ENCODE data around the gene CNKSR1. TPM values are rescaled to one million over a fixed set of nuclear protein-coding genes. Genes with fewer than 3 reads are reported as not detected.
A peak's percentile ranks its signal among the peaks of the same experiment; 100 is the strongest.

Gene CNKSR1
- total RNA-seq, 2 experiments from 2014 or later, result 2.3 to 3.6 TPM

DNA sequence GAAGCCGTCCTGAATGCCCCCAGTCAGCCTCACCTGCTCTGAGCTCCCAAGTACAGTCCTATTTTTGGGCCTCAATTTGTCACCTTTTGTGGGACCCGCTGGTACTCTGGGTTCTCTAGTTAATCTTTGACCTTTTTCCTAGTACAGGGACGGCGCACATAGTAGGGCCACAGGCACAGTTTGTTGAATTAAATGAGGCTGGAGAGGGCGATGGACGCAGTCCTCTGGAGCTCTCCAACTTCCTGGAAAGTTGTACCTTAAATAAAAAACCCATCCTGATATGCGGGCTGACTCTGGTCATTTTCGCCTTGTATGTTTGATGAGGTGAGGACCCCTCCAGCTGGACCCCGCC, 13.6 kb upstream of the CNKSR1 start:
- Mint-ChIP-seq H3K36me3 (ENCODE audit: low read depth) (no peaks in the 10 kb centered on the region), H3K27ac (no peak overlapping the region), H3K4me3 (peak overlapping the region; percentile 34), H3K27me3 (peaks cover 25% of the 10 kb centered on the region), H3K9me3 (no peaks in the 10 kb centered on the region), H3K4me1 (ENCODE audit: low read depth) (peaks cover 5% of the 10 kb centered on the region)
- H3K27ac ChIP-seq (ENCODE audit: low read depth in 1 of 2, low read length in 2 of 2), result no peak overlapping the region
- no peaks in the 10 kb centered on the region for H3K9me3 ChIP-seq (ENCODE audit: control insufficient read depth in 1 of 2, insufficient read depth in 1 of 2, low read length in 2 of 2)
- TF ChIP-seq CTCF (IDR thresholded peaks at IDR 0.05), result no peak
- peak overlapping the region; percentile 43 for H3K4me3 ChIP-seq (ENCODE audit: low read length)
- H3K36me3 ChIP-seq (ENCODE audit: insufficient read depth, low read length), result no peaks in the 10 kb centered on the region
- intact Hi-C loops (cut with DNase I, micrococcal nuclease), result loop anchor here in 1 of 2 experiments (1.0 to 10.0 kb wide), 4 partner anchors 58 to 231 kb away; no protein-coding TSS in a partner anchor
- peaks cover 23 to 34% of the 10 kb centered on the region in 2 experiments for H3K27me3 ChIP-seq (ENCODE audit: control insufficient read depth in 1 of 2, insufficient read depth in 2 of 2, low read length in 2 of 2)
- ATAC-seq (ENCODE audit: poor library complexity) (no peak), DNase-seq (no peak)
- peaks cover 26% of the 10 kb centered on the region for H3K4me1 ChIP-seq (ENCODE audit: insufficient read depth, low read length)
- ChIA-PET CTCF (interaction anchor here (0.9 kb wide), 1 partner anchor 70 kb away, joined by 4 read pairs; the partner anchor contains the start of gene CEP85), POLR2A (no interaction called here)

DNA sequence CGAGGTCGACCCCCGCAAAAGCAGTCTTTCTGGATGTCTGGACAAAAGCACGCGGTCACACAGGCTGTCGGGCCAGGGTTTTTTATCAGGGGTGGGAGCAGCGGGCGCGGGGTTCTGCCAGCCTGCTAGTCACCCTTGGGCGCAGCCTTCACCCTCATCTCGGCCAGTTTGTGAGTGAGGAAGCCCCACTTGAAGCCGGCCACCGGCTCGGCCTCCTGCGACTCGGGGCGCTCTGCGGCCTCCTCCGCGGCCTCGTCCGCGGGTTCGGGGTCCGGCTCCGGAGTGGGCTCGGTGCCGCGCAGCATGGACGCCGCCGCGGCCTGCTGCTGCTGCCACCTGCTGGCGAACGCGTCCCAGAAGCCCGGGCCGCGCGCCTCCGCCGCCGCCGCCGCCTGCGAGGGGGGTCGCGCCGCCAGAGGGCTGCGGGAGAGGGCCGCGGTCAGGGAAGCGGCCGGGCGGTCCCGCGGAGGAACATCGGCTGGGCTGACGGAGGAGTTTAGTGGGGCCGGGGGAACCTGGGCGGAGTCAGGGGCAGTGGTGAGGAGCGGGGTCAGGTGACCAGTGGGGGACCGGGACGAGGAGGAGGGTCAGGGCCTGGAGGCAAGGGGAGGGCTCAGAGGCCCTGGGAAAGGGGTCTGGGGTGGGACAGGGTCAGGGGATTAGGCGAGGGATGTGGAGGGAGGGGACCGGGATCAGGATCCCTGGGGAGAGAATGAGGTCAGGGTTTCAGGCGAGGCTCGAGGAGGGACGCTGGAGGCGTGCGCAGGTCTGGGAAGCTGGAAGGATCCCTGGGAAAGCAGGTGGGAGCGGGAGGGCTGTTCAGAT, 13.0 kb upstream of the CNKSR1 start:
- intact Hi-C loops (cut with DNase I, micrococcal nuclease), result loop anchor here in 1 of 2 experiments (1.0 to 10.0 kb wide), 4 partner anchors 59 to 231 kb away; no protein-coding TSS in a partner anchor
- Mint-ChIP-seq H3K36me3 (ENCODE audit: low read depth) (no peaks in the 10 kb centered on the region), H3K9me3 (no peaks in the 10 kb centered on the region), H3K4me1 (ENCODE audit: low read depth) (peaks cover 5% of the 10 kb centered on the region), H3K27ac (no peak overlapping the region), H3K4me3 (peak overlapping the region; percentile 34), H3K27me3 (peaks cover 21% of the 10 kb centered on the region)
- Histone ChIP-seq H3K4me3 (ENCODE audit: low read length) (peak overlapping the region; percentile 43), H3K27ac (ENCODE audit: low read depth in 1 of 2, low read length in 2 of 2) (no peak overlapping the region), H3K9me3 (ENCODE audit: control insufficient read depth in 1 of 2, insufficient read depth in 1 of 2, low read length in 2 of 2) (no peaks in the 10 kb centered on the region), H3K36me3 (ENCODE audit: insufficient read depth, low read length) (no peaks in the 10 kb centered on the region), H3K4me1 (ENCODE audit: insufficient read depth, low read length) (peaks cover 27% of the 10 kb centered on the region), H3K27me3 (ENCODE audit: control insufficient read depth in 1 of 2, insufficient read depth in 2 of 2, low read length in 2 of 2) (peaks cover 23 to 31% of the 10 kb centered on the region in 2 experiments)
- ATAC-seq (ENCODE audit: poor library complexity) (peak; percentile 74), DNase-seq (peak in 13 of 14 experiments; percentile 27 to 78 (median 44))
- POLR2A ChIA-PET, result interaction anchor here (1.1 kb wide), 1 partner anchor 19 kb away, joined by 3 read pairs; no protein-coding TSS in a partner anchor
- CTCF ChIA-PET, result interaction anchor here (0.9 kb wide), 1 partner anchor 70 kb away, joined by 4 read pairs; the partner anchor contains the start of gene CEP85
- TF ChIP-seq CTCF (IDR thresholded peaks at IDR 0.05), result peak; percentile 48

DNA sequence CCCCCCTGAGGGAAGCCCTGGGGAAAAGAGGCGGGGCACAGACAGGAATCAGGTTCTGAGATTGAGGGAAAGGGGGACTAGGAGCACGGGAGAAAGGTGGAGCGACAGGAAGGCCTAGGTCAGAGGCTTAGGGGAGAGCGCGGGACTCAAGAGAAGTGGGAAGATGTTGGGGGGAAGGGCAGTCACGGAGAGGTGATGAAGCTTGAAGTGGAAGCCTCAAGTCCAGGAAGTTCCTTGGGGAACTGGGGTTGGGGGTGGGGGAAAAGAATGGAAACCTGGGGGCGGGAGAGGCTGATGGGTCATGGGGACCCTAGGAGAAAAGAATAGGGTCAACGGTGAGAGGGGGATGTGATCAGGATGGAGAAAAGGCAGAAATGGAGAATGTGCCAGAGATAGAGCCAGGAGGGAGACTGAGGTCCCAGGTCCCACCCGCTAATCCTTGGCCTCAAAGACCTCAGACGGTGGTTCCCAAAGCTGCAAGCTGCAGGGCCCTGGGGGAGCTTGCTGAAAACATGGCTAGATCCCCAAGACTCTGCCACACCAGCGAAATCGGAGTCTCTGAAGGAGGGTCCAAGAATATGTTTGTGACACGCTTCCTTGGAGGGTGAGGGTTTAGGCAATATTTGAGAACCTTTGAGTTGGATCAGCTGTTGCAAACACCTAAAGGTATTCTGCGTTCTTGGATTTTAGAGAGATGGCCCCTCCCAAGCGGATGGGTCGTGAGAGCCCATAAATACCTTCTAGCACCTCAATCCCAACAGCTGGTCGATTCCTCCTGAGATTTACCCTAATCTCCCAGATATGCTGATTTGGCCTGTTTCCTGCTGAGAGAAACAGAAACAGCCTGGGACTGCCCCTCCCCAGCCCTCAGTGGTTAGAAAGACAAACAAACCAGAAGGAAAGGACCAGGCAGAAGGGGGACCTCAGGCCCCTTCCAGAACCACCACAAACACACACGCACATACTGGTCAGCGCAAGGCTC, 12.1 kb upstream of the CNKSR1 start:
- Mint-ChIP-seq H3K27me3 (peaks cover 14% of the 10 kb centered on the region), H3K27ac (no peak overlapping the region), H3K4me3 (peak overlapping the region; percentile 25), H3K36me3 (ENCODE audit: low read depth) (no peaks in the 10 kb centered on the region), H3K9me3 (no peaks in the 10 kb centered on the region), H3K4me1 (ENCODE audit: low read depth) (peaks cover 7% of the 10 kb centered on the region)
- CTCF ChIA-PET, result no interaction called here
- no peak for TF ChIP-seq CTCF (IDR thresholded peaks at IDR 0.05)
- Histone ChIP-seq H3K4me1 (ENCODE audit: insufficient read depth, low read length) (peaks cover 36% of the 10 kb centered on the region), H3K4me3 (ENCODE audit: low read length) (no peak overlapping the region), H3K9me3 (ENCODE audit: control insufficient read depth in 1 of 2, insufficient read depth in 1 of 2, low read length in 2 of 2) (no peaks in the 10 kb centered on the region), H3K27me3 (ENCODE audit: control insufficient read depth in 1 of 2, insufficient read depth in 2 of 2, low read length in 2 of 2) (peaks cover 23 to 25% of the 10 kb centered on the region in 2 experiments), H3K36me3 (ENCODE audit: insufficient read depth, low read length) (no peaks in the 10 kb centered on the region), H3K27ac (ENCODE audit: low read depth in 1 of 2, low read length in 2 of 2) (no peak overlapping the region)
- intact Hi-C loops (cut with DNase I, micrococcal nuclease), result loop anchor here in 1 of 2 experiments (1.0 to 10.0 kb wide), 5 partner anchors 60 to 230 kb away; no protein-coding TSS in a partner anchor
- ATAC-seq (ENCODE audit: poor library complexity) (no peak), DNase-seq (no peak)
- POLR2A ChIA-PET, result interaction anchor here (0.8 to 1.1 kb wide), 2 partner anchors 20 to 39 kb away, joined by 3 read pairs; no protein-coding TSS in a partner anchor
